Astrocyte of the cerebellum (primary cell): ENCODE data around the gene CASQ2.

Experiments used
- DNase-seq: peaks from one replicate; pipeline ENCODE4 v3.0.0-alpha.2; 2011; ENCODE audit warnings: low read depth
- H3K4me3 ChIP-seq: 2 replicates; pipeline ENCODE4 v1.5.1; 2011; ENCODE audit warnings: mild to moderate bottlenecking, low read depth, low read length, moderate library complexity
- in situ Hi-C: cut with HindIII; loops from 2 replicates; pipeline ENCODE4 v1.10.0; 2017; ENCODE audit warnings: low sequenced_read_pairs
- TF ChIP-seq, protein P1 (sequence below): IDR thresholded peaks from 2 replicates; pipeline ENCODE4 v1.5.1; 2012; ENCODE audit warnings: low read length, low read depth, moderate library complexity, mild to moderate bottlenecking; ENCODE audit errors: missing control alignments

Gene CASQ2

DNA sequence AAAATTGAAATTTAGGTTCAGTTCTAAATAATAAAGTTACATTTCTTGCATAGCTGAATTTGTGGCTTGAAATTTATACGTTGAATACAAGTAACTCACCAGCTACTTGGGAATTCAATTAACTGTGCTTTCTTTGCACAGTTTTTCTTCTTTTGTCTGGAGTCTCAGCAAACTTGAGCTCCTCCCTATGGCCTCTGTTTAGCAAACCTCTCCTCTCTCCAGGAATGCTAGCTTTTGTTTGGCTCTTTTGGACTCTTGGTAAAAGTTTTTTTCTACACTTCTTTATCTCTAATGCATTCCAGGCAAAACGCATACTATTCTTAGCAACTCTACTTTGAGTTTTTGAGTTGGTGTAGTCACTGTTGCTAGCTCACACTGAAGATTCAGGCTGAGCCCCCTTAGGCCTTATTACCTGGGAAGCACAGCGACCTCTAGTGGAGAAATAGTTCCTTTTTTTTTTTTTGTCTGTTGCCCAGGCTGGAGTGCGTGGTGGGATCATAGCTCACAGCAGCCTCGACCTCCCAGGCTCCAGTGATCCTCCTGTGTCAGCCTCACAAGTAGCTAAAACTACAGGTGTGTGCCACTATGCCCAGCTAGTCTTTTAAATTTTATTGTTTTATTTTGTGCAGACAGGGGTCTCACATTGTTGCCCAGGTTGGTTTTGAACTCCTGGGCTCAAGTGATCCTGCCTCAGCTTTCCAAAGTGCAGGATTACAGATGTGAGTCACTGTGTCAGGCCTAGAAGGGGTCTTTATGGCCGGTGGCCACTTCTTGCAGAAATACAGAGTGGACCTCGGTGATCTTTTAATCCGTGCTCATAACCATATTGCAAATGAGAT lies 61.7 kb downstream of the CASQ2 start:
- in situ Hi-C loops, result no loop called here
- TF ChIP-seq, protein P1, sequence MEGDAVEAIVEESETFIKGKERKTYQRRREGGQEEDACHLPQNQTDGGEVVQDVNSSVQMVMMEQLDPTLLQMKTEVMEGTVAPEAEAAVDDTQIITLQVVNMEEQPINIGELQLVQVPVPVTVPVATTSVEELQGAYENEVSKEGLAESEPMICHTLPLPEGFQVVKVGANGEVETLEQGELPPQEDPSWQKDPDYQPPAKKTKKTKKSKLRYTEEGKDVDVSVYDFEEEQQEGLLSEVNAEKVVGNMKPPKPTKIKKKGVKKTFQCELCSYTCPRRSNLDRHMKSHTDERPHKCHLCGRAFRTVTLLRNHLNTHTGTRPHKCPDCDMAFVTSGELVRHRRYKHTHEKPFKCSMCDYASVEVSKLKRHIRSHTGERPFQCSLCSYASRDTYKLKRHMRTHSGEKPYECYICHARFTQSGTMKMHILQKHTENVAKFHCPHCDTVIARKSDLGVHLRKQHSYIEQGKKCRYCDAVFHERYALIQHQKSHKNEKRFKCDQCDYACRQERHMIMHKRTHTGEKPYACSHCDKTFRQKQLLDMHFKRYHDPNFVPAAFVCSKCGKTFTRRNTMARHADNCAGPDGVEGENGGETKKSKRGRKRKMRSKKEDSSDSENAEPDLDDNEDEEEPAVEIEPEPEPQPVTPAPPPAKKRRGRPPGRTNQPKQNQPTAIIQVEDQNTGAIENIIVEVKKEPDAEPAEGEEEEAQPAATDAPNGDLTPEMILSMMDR, result peak; percentile 71
- DNase-seq, result peak; percentile 44
- no peak overlapping the region for H3K4me3 ChIP-seq

DNA sequence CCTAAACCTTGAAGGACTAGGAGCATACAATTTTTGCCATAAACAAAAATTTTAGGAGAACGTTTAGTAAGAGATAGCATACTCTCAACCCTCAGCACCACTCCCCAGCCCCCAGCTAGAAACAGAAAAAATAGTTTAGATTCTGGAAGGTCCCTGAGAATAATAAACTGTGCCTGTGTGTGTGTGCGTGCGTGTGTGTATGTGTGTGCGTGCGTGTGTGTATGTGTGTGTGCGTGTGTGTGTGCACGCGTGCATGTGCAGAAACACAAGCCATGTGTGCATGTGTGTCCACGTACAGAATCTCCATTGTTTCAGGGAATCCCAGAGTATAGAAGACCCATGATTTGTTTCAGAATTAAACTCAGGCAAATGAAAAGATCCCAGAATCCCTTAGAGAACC lies 62.6 kb downstream of the CASQ2 start:
- no peak for DNase-seq
- in situ Hi-C loops, result no loop called here
- TF ChIP-seq, protein P1, result no peak
- H3K4me3 ChIP-seq, result no peak overlapping the region

DNA sequence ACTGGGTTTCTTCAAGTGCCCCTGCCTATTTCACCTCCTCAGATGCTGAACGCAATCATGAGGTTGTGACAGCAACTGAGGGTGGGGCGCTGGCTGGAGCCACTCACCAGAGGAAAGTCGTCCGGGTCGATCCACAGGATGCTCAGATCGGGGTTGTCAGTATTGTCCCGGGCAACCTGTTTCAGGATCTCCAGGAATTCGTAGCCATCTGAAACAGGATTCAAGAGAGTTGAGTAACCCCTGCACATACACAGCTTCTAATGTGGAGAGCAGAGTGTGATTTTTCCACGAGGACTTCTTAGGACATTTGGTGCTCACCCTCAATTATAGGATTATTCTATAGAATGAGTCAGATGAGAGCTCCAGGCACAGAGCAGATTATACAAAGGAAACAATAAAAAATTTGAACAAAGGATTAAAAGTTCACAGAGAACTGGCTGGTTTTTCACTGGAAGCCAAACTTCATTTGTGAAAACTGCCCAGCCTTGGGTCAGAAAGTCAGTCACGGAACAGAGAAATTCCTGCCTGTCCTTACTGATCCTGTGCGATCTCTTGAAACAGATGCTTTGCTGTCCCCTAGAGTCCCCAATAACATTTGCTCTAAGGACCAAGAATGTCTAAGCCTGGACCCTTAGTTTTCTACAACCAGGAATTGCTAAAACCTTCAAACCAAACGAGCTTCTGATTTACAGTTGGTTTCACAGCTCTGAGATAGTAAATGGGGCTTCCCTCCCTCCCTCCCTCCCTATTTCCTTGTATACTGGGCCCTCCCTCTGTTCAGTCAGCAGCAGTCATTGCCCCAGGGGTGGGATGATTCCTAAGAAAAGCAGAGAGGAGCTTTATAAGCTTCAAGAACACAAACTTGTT lies 63.2 kb downstream of the CASQ2 start:
- no peak for DNase-seq
- H3K4me3 ChIP-seq, result no peak overlapping the region
- in situ Hi-C loops, result no loop called here
- TF ChIP-seq, protein P1, result no peak

DNA sequence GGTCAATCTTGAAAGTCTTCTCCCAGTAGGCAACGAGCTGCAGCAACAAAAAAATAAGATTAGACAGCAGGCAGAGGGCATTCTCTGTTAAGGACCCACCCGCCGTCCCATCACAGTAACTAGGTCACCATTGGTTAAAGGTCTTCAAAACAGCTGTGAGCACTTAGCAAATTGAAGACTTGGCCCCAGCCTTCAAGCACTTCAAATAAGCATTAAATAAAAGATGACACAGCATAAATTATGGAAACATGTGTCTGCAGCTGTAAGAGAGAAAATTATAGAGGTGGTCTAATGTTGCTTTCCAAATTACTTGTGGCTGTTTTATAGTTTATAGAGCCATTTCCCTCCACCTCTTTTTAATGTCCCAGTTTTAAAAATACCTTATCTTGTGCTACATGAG lies 65.6 kb downstream of the CASQ2 start:
- TF ChIP-seq, protein P1, result no peak
- in situ Hi-C loops, result no loop called here
- DNase-seq, result no peak
- no peak overlapping the region for H3K4me3 ChIP-seq

DNA sequence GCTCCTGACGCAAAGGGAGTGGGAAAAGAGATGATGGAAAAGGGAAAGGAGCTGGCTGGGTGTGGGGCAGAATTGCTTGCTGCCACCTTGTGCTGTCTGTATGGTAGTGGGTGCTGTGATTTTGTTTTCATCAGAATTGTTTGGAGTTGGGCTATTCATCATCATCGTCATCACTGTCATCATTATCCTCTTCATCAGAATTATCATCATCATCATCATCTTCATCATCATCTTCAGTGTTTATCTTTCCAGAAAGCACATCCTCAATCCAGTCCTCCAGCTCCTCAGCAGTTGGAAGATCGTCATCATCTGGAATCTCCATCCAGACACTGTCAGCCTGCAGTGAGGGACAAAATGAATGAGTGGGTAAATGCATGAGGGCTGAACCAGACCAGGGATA lies 67.4 kb downstream of the CASQ2 start:
- TF ChIP-seq, protein P1, result no peak
- DNase-seq, result no peak
- in situ Hi-C loops, result no loop called here
- H3K4me3 ChIP-seq, result no peak overlapping the region

DNA sequence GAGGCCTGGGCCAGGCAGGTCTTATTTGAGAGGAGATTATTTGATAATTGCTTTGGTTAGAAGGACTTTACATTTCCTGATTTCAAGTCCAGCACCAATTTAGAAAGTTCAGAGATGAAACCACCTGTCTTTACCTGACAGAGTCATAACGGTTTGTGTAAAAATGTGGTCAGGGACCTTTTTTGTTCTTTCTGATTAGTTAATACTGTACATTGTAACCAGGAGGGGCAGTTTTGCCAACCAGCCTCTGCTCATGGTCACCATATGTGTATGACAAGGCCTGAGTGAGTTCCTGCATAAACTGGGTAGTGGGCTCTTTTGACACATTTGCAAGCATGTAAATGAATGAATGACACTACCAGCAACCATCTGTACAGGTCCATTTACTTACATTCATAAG lies 70.9 kb downstream of the CASQ2 start:
- H3K4me3 ChIP-seq, result no peak overlapping the region
- TF ChIP-seq, protein P1, result no peak
- in situ Hi-C loops, result no loop called here

More for the DNA sequence above, 70.9 kb downstream of the CASQ2 start:
- no peak for DNase-seq
